ENCODE results near the gene TRPC4.

The TRPC4 gene

GRCh38 chr13:37905736-37906135 is 36.2 kb upstream of the TRPC4 start:
- no peak for DNase-seq (ENCODE audit: low read depth)
- no peak overlapping the region for H3K4me3 ChIP-seq (ENCODE audit: low read depth, low read length)
- TF ChIP-seq CTCF (conservative IDR thresholded peaks at IDR 0.05; ENCODE audit: low read depth, low read length), result no peak

- no peak for DNase-seq (ENCODE audit: low read depth)
- TF ChIP-seq CTCF (conservative IDR thresholded peaks at IDR 0.05; ENCODE audit: low read depth, low read length), result no peak
- H3K4me3 ChIP-seq (ENCODE audit: low read depth, low read length), result no peak overlapping the region
These were observed 30.2 kb upstream of the TRPC4 start for GRCh38 chr13:37899753-37900152.

- no peak for TF ChIP-seq CTCF (conservative IDR thresholded peaks at IDR 0.05; ENCODE audit: low read depth, low read length)
- H3K4me3 ChIP-seq (ENCODE audit: low read depth, low read length), result no peak overlapping the region
- no peak for DNase-seq (ENCODE audit: low read depth)
These were observed 23.7 kb upstream of the TRPC4 start for GRCh38 chr13:37893321-37893720.

- H3K4me3 ChIP-seq (ENCODE audit: low read depth, low read length), result no peak overlapping the region
- TF ChIP-seq CTCF (conservative IDR thresholded peaks at IDR 0.05; ENCODE audit: low read depth, low read length), result no peak
- no peak for DNase-seq (ENCODE audit: low read depth)
These were observed 20.2 kb upstream of the TRPC4 start for GRCh38 chr13:37889820-37890219.

GRCh38 chr13:37889102-37889501 is 19.5 kb upstream of the TRPC4 start:
- no peak overlapping the region for H3K4me3 ChIP-seq (ENCODE audit: low read depth, low read length)
- DNase-seq (ENCODE audit: low read depth), result peak; percentile 52
- TF ChIP-seq CTCF (conservative IDR thresholded peaks at IDR 0.05; ENCODE audit: low read depth, low read length), result no peak

- H3K4me3 ChIP-seq (ENCODE audit: low read depth, low read length), result no peak overlapping the region
- DNase-seq (ENCODE audit: low read depth), result peak; percentile 60
- TF ChIP-seq CTCF (conservative IDR thresholded peaks at IDR 0.05; ENCODE audit: low read depth, low read length), result no peak
These were observed 17.3 kb upstream of the TRPC4 start for GRCh38 chr13:37886879-37887278.

GRCh38 chr13:37884674-37885073 is 15.1 kb upstream of the TRPC4 start:
- no peak for TF ChIP-seq CTCF (conservative IDR thresholded peaks at IDR 0.05; ENCODE audit: low read depth, low read length)
- no peak for DNase-seq (ENCODE audit: low read depth)
- no peak overlapping the region for H3K4me3 ChIP-seq (ENCODE audit: low read depth, low read length)
